GM18505 (cell line): ENCODE results near the gene KIAA0513.

ENCODE experiments used
- ATAC-seq: cut with Tn5 transposase; IDR thresholded peaks from one replicate; pipeline ENCODE4 v1.9.1; 2021; ENCODE audit not compliant: unreplicated experiment
- POLR2A ChIP-seq: IDR thresholded peaks from 4 replicates; pipeline ENCODE4 v1.6.1; 2011; ENCODE audit warnings: borderline replicate concordance; ENCODE audit not compliant: insufficient read depth, insufficient read length; ENCODE audit errors: extremely low read depth

KIAA0513 gene

GRCh38 chr16:85041219-85042166, 13.9 kb downstream of the KIAA0513 start:
- ATAC-seq: no peak
- TF ChIP-seq POLR2A: no peak

GRCh38 chr16:85042167-85042526, 14.6 kb downstream of the KIAA0513 start:
- TF ChIP-seq POLR2A: no peak
- ATAC-seq: no peak

GRCh38 chr16:85042606-85043005, 15.0 kb downstream of the KIAA0513 start:
- TF ChIP-seq POLR2A: no peak
- no peak for ATAC-seq

- no peak for TF ChIP-seq POLR2A
- no peak for ATAC-seq
Observed at GRCh38 chr16:85045077-85045476, 17.5 kb downstream of the KIAA0513 start.

- no peak for ATAC-seq
- no peak for TF ChIP-seq POLR2A
Observed at GRCh38 chr16:85045641-85046471, 18.3 kb downstream of the KIAA0513 start.

GRCh38 chr16:85046472-85046916, 18.9 kb downstream of the KIAA0513 start:
- no peak for ATAC-seq
- no peak for TF ChIP-seq POLR2A

- no peak for TF ChIP-seq POLR2A
Observed at GRCh38 chr16:85046931-85047866, 19.6 kb downstream of the KIAA0513 start.

GRCh38 chr16:85047867-85048455, 20.4 kb downstream of the KIAA0513 start:
- ATAC-seq: no peak
- TF ChIP-seq POLR2A: no peak

More at GRCh38 chr16:85046931-85047866, 19.6 kb downstream of the KIAA0513 start:
- no peak for ATAC-seq

GRCh38 chr16:85048921-85049562, 21.4 kb downstream of the KIAA0513 start:
- TF ChIP-seq POLR2A: no peak
- no peak for ATAC-seq

- TF ChIP-seq POLR2A: no peak
- no peak for ATAC-seq
Observed at GRCh38 chr16:85049706-85050305, 22.2 kb downstream of the KIAA0513 start.

GRCh38 chr16:85051067-85051581, 23.5 kb downstream of the KIAA0513 start:
- no peak for ATAC-seq
- TF ChIP-seq POLR2A: no peak
